PC-3 (cell line): Measurements from ENCODE around the gene IPO4. TPM values are rescaled to one million over a fixed set of nuclear protein-coding genes. Genes with fewer than 3 reads are reported as not detected.
A peak's percentile ranks its signal among the peaks of the same experiment; 100 is the strongest.

Experiments used
- ATAC-seq: fragments of 200-7000 bp; cut with Tn5 transposase; 2 replicates; pipeline ENCODE4 v1.9.1; 2020; ENCODE audit warnings: mild to moderate bottlenecking, moderate library complexity
- BruUV-seq: library from RNA; stranded (reverse); fragments of 400-500 nt; replicated peaks from 2 replicates; lab custom pipeline; 2021; lab: Mats Ljungman, UMichigan
- CTCF ChIA-PET: fragments of 300-600 bp; sonication (Branson Sonifier 250); formaldehyde crosslinking; loops from one replicate; lab custom pipeline; 2022; ENCODE audit warnings: antibody characterized with exemption; lab: Charles Lee
- POLR2A ChIA-PET: fragments of 300-600 bp; sonication (Branson Sonifier 250); formaldehyde crosslinking; loops from one replicate; lab custom pipeline; 2022; ENCODE audit warnings: antibody characterized with exemption; ENCODE audit not compliant: unreplicated experiment; lab: Charles Lee
- DNase-seq: peaks from one replicate; pipeline ENCODE4 v3.0.0-alpha.2; 2015
- H2AFZ ChIP-seq: fragments of 300-600 bp; sonication (generic); 2 replicates; pipeline ENCODE4 v1.6.0; 2016; ENCODE audit warnings: antibody characterized with exemption, low read length
- H3F3A ChIP-seq: fragments of 300-600 bp; sonication (generic); one replicate; pipeline ENCODE4 v1.6.0; 2017; ENCODE audit warnings: antibody characterized with exemption, low read length, control low read depth, mild to moderate bottlenecking; ENCODE audit not compliant: unreplicated experiment
- H3K27ac ChIP-seq: fragments of 300-600 bp; sonication (generic); 2 replicates; pipeline ENCODE4 v1.5.1; 2016; ENCODE audit warnings: mild to moderate bottlenecking, low read length
- H3K27me3 ChIP-seq: fragments of 300-600 bp; sonication (generic); 2 replicates; pipeline ENCODE4 v1.6.1; 2016; ENCODE audit warnings: low read length, mixed read lengths
- H3K36me3 ChIP-seq: fragments of 300-600 bp; sonication (generic); 2 replicates; pipeline ENCODE4 v1.6.1; 2016; ENCODE audit warnings: low read depth, mixed run types, low read length, mixed read lengths
- H3K4me1 ChIP-seq: fragments of 300-600 bp; sonication (generic); 2 replicates; pipeline ENCODE4 v1.5.1; 2016; ENCODE audit warnings: low read length; ENCODE audit not compliant: insufficient read depth
- H3K4me2 ChIP-seq: fragments of 300-600 bp; sonication (generic); 2 replicates; pipeline ENCODE4 v1.6.0; 2016; ENCODE audit warnings: low read length
- H3K4me3 ChIP-seq: fragments of 300-600 bp; sonication (generic); 2 replicates; pipeline ENCODE4 v1.5.1; 2016; ENCODE audit warnings: mild to moderate bottlenecking, low read length, mixed read lengths
- H3K79me2 ChIP-seq: fragments of 300-600 bp; sonication (generic); 2 replicates; pipeline ENCODE4 v1.6.1; 2017; ENCODE audit warnings: low read length, mixed read lengths
- H3K9ac ChIP-seq: fragments of 300-600 bp; sonication (generic); 2 replicates; pipeline ENCODE4 v1.6.0; 2016; ENCODE audit warnings: mild to moderate bottlenecking, low read length
- H3K9me2 ChIP-seq: fragments of 300-600 bp; sonication (generic); replicated peaks from 2 replicates; pipeline ENCODE4 v1.6.1; 2016; ENCODE audit warnings: mixed run types, low read length, mixed read lengths
- H3K9me3 ChIP-seq: fragments of 300-600 bp; sonication (generic); 2 replicates; pipeline ENCODE4 v1.6.1; 2016; ENCODE audit warnings: low read length, mixed read lengths
- H4K20me1 ChIP-seq: fragments of 300-600 bp; sonication (generic); 2 replicates; pipeline ENCODE4 v1.6.1; 2016; ENCODE audit warnings: low read length, mixed read lengths
- CTCF ChIP-seq: fragments of 300-600 bp; sonication (generic); conservative IDR thresholded peaks from 2 replicates; pipeline ENCODE4 v1.5.1; 2017; ENCODE audit warnings: antibody characterized with exemption, low read depth, mild to moderate bottlenecking, low read length
- EZH2 ChIP-seq: fragments of 300-600 bp; sonication (generic); IDR thresholded peaks from one replicate; pipeline ENCODE4 v1.6.1; 2017; ENCODE audit warnings: antibody characterized with exemption, mild to moderate bottlenecking, low read length; ENCODE audit not compliant: unreplicated experiment
- EZH2phosphoT487 ChIP-seq: fragments of 300-600 bp; sonication (generic); IDR thresholded peaks from 2 replicates; pipeline ENCODE4 v1.6.1; 2018; ENCODE audit warnings: mild to moderate bottlenecking, antibody characterized with exemption, low read length, borderline replicate concordance
- intact Hi-C: fragments of 100-400 bp; cut with micrococcal nuclease; formaldehyde crosslinking; loops from 2 replicates; pipeline ENCODE4 v1.9.0; 2023
- total RNA-seq: library from RNA; depleted of rRNA; stranded (reverse); fragments of >200 nt; gene quantifications from 2 replicates; pipeline ENCODE4 v1.2.3, GENCODE V29; 2014

Gene IPO4
- total RNA-seq, 1 experiment from 2014 or later, result 211 TPM

DNA sequence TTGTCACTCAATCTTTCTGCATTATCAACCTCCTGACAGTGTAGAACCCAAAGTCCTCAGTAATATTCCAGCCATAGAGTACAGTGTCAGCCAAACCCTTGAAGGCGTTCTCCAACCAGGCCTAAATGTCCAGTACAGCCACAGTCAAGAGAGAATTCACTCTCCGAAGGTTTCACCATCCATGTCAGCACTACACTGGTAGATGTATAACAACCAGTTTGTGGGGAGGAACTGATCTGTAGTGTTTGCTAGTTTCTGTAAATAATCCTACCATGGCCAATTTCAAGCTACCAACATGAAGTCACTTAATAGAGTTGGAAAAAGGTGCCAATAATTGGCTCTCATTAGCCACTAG, 27.7 kb upstream of the IPO4 start:
- Histone ChIP-seq H3K4me1 (peaks cover 11% of the 10 kb centered on the region), H3K4me2 (peak overlapping the region; percentile 86), H3K27me3 (no peaks in the 10 kb centered on the region), H4K20me1 (no peaks in the 10 kb centered on the region), H3K36me3 (peaks cover 6% of the 10 kb centered on the region; the same call in 1 of the 2 replicates), H3K79me2 (peaks cover 31% of the 10 kb centered on the region), H3K27ac (no peak overlapping the region), H3K9me3 (no peaks in the 10 kb centered on the region), H2AFZ (peak overlapping the region; percentile 86; the same call in 1 of the 2 replicates), H3K9me2 (no peaks in the 10 kb centered on the region), H3F3A (peaks cover 5% of the 10 kb centered on the region), H3K4me3 (peak overlapping the region; percentile 81), H3K9ac (0 out of 2 replicates have a peak overlapping the region, but pooled peaks have one; percentile 76)
- intact Hi-C loops, result loop anchor here (2.0 to 5.0 kb wide), 2 partner anchors 16 to 81 kb away; partner anchors contain the start of genes DHRS1, GMPR2, NEDD8 and NOP9
- DNase-seq, result no peak
- no TSS peak for BruUV-seq
- no peak for TF ChIP-seq CTCF
- POLR2A ChIA-PET, result no interaction called here
- no peak for ATAC-seq
- CTCF ChIA-PET, result interaction anchor here (1.0 kb wide), 3 partner anchors 26 to 92 kb away, joined by 3 to 9 read pairs (median 5); partner anchors contain the start of genes CIDEB and TINF2

- ChIA-PET CTCF (interaction anchor here (0.6 to 1.0 kb wide), 4 partner anchors 27 to 92 kb away, joined by 3 to 9 read pairs (median 4); partner anchors contain the start of genes CIDEB and TINF2), POLR2A (interaction anchor here (0.5 kb wide), 1 partner anchor 27 kb away, joined by 4 read pairs; the partner anchor contains the start of gene TINF2)
- TSS peak; percentile 21 for BruUV-seq
- Histone ChIP-seq H3K9me3 (no peaks in the 10 kb centered on the region), H3K9me2 (no peaks in the 10 kb centered on the region), H3K79me2 (peaks cover 26% of the 10 kb centered on the region), H3K9ac (peak within 1 kb of the TSS; percentile 76), H3K4me2 (peak within 1 kb of the TSS; percentile 86), H2AFZ (peak within 1 kb of the TSS; percentile 86), H4K20me1 (no peaks in the 10 kb centered on the region), H3K4me3 (peak within 1 kb of the TSS; percentile 81), H3K36me3 (peaks cover 7% of the 10 kb centered on the region; the same call in 1 of the 2 replicates), H3K27ac (peak within 1 kb of the TSS; percentile 15; the same call in 1 of the 2 replicates), H3K27me3 (no peaks in the 10 kb centered on the region), H3K4me1 (peaks cover 11% of the 10 kb centered on the region), H3F3A (peaks cover 5% of the 10 kb centered on the region)
- DNase-seq (peak; percentile 93), ATAC-seq (peak; percentile 79)
- intact Hi-C loops, result loop anchor here (2.0 to 5.0 kb wide), 2 partner anchors 17 to 82 kb away; partner anchors contain the start of genes DHRS1, GMPR2, NEDD8 and NOP9
- TF ChIP-seq CTCF (peak; percentile 76), EZH2 (no peak), EZH2phosphoT487 (no peak)
Observed at GRCh38 chr14:24215495-24216344, 27.1 kb upstream of the IPO4 start, which contains the start of gene MDP1. TSS of gene MDP1 (minus strand) at chr14:24216066. CDS start at chr14:24215955, 111 bp downstream.
